ENCODE data around the gene PCNA.

The PCNA gene

DNA sequence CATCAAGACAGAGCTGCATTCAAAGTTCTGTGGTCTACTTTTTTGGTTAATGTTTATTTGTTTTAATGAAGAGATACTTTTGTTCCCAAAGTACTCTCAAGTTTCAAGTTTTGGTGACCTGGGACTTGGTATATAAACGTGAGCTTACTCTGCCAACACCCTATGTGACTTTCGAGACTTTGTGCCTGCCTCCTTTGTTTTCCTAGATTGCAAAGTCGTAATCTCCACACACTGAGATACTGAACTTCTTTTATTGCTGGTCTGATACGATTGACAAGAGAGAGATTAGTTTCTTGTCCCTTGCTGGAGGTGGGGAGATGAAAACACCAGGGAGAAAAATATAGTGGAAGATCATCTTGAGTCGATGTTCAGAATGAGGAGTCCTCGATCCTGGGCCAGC, 27.9 kb downstream of the PCNA start:
- TF ChIP-seq CTCF (IDR thresholded peaks at IDR 0.05; ENCODE audit: low read depth, low read length, poor library complexity, severe bottlenecking) (no peak), EZH2phosphoT487 (IDR thresholded peaks at IDR 0.05; ENCODE audit: borderline replicate concordance, low read length) (no peak)
- no peak overlapping the region for H3K27ac ChIP-seq (ENCODE audit: low read depth, low read length)
- H3F3A ChIP-seq (ENCODE audit: control insufficient read depth, insufficient read depth): peaks cover 10% of the 10 kb centered on the region
- H3K4me2 ChIP-seq (ENCODE audit: low read length): no peak overlapping the region
- H3K27me3 ChIP-seq (ENCODE audit: control insufficient read depth, low read length): no peaks in the 10 kb centered on the region
- H3K4me3 ChIP-seq (ENCODE audit: low read length): no peak overlapping the region
- H3K9me2 ChIP-seq (replicated peaks; ENCODE audit: control insufficient read depth, low read length): no peaks in the 10 kb centered on the region
- peaks cover 3% of the 10 kb centered on the region; the same call in 1 of the 2 replicates for H4K20me1 ChIP-seq (ENCODE audit: control insufficient read depth, insufficient read depth, low read depth, low read length)
- H3K36me3 ChIP-seq (ENCODE audit: control insufficient read depth, low read length): peaks cover 12% of the 10 kb centered on the region
- H3K9me3 ChIP-seq (ENCODE audit: control insufficient read depth, insufficient read depth, low read length): no peaks in the 10 kb centered on the region
- H3K4me1 ChIP-seq (ENCODE audit: control insufficient read depth, low read length): peaks cover 30% of the 10 kb centered on the region
- no peaks in the 10 kb centered on the region for H3K79me2 ChIP-seq (ENCODE audit: control insufficient read depth, low read length)

DNA sequence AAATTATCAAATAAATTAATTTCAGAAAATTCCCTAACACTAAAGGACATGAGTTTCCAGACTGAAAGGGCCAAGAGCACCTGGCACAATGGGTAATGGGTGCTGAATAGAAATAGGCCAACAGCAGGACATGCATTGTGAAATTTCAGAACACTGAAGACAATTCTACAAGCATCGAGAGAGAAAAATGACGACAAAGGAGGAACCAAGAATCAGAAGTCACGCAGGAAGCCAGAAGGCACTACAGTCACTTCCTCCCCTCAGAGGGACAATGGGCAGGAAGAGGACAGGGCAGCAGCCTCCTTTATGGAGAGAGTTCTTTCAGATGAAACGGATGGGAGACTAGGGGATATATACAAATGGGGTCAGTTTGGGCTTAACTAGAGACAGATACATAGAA, 29.6 kb downstream of the PCNA start:
- peaks cover 5% of the 10 kb centered on the region; the same call in 1 of the 2 replicates for H3K36me3 ChIP-seq (ENCODE audit: control insufficient read depth, low read length)
- no peaks in the 10 kb centered on the region for H3K9me3 ChIP-seq (ENCODE audit: control insufficient read depth, insufficient read depth, low read length)
- peaks cover 1% of the 10 kb centered on the region; the same call in 1 of the 2 replicates for H4K20me1 ChIP-seq (ENCODE audit: control insufficient read depth, insufficient read depth, low read depth, low read length)
- no peaks in the 10 kb centered on the region for H3K9me2 ChIP-seq (replicated peaks; ENCODE audit: control insufficient read depth, low read length)
- TF ChIP-seq CTCF (IDR thresholded peaks at IDR 0.05; ENCODE audit: low read depth, low read length, poor library complexity, severe bottlenecking) (no peak), EZH2phosphoT487 (IDR thresholded peaks at IDR 0.05; ENCODE audit: borderline replicate concordance, low read length) (no peak)
- H3K79me2 ChIP-seq (ENCODE audit: control insufficient read depth, low read length): no peaks in the 10 kb centered on the region
- H3K4me2 ChIP-seq (ENCODE audit: low read length): peak overlapping the region; percentile 36
- peaks cover 10% of the 10 kb centered on the region for H3F3A ChIP-seq (ENCODE audit: control insufficient read depth, insufficient read depth)
- H3K4me1 ChIP-seq (ENCODE audit: control insufficient read depth, low read length): peaks cover 30% of the 10 kb centered on the region
- H3K27ac ChIP-seq (ENCODE audit: low read depth, low read length): peak overlapping the region; percentile 17; the same call in 1 of the 2 replicates
- no peaks in the 10 kb centered on the region for H3K27me3 ChIP-seq (ENCODE audit: control insufficient read depth, low read length)
- H3K4me3 ChIP-seq (ENCODE audit: low read length): no peak overlapping the region

DNA sequence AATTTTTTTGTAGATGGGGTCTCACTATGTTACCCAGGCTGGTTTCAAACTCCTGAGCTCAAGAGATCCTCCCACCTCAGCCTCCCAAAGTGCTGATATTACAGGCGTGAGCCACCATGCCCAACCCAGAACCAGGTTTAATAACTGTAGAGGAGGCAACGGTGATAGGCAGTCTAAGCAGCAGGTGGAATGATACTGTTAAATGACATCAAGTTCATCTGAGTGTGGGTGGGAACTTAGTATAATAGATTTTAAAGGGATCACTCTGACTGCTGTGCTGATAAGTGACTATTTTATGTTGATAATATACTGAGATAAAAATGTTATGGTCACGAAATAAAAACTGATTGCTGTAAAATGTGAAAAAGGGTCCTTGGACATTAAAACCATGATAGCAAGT, 31.1 kb downstream of the PCNA start:
- Histone ChIP-seq H3K27ac (ENCODE audit: low read depth, low read length) (no peak overlapping the region), H3K4me2 (ENCODE audit: low read length) (no peak overlapping the region), H3F3A (ENCODE audit: control insufficient read depth, insufficient read depth) (peaks cover 10% of the 10 kb centered on the region), H3K36me3 (ENCODE audit: control insufficient read depth, low read length) (0 out of 2 replicates have a peak, but pooled peaks cover 5% of the 10 kb centered on the region), H3K9me2 (replicated peaks; ENCODE audit: control insufficient read depth, low read length) (no peaks in the 10 kb centered on the region), H4K20me1 (ENCODE audit: control insufficient read depth, insufficient read depth, low read depth, low read length) (no peaks in the 10 kb centered on the region), H3K27me3 (ENCODE audit: control insufficient read depth, low read length) (no peaks in the 10 kb centered on the region), H3K4me3 (ENCODE audit: low read length) (no peak overlapping the region), H3K9me3 (ENCODE audit: control insufficient read depth, insufficient read depth, low read length) (no peaks in the 10 kb centered on the region), H3K4me1 (ENCODE audit: control insufficient read depth, low read length) (peaks cover 29% of the 10 kb centered on the region), H3K79me2 (ENCODE audit: control insufficient read depth, low read length) (no peaks in the 10 kb centered on the region)
- no peak for TF ChIP-seq CTCF (IDR thresholded peaks at IDR 0.05; ENCODE audit: low read depth, low read length, poor library complexity, severe bottlenecking)
- TF ChIP-seq EZH2phosphoT487 (IDR thresholded peaks at IDR 0.05; ENCODE audit: borderline replicate concordance, low read length): no peak

All from DOHH2 (cell line).